NCI-H345 (cell line): ENCODE measurements around the gene PNPLA8.
A peak's percentile ranks its signal among the peaks of the same experiment; 100 is the strongest.
"Not testable (repeated sequence)": the region's sequence is repeated elsewhere in the genome, so short reads cannot be mapped to it uniquely, and the experiment has no call there.

Experiments used
- DNase-seq: peaks from one replicate; lab custom pipeline; 2025; lab: John Stamatoyannopoulos, UW

The PNPLA8 gene, protein sequence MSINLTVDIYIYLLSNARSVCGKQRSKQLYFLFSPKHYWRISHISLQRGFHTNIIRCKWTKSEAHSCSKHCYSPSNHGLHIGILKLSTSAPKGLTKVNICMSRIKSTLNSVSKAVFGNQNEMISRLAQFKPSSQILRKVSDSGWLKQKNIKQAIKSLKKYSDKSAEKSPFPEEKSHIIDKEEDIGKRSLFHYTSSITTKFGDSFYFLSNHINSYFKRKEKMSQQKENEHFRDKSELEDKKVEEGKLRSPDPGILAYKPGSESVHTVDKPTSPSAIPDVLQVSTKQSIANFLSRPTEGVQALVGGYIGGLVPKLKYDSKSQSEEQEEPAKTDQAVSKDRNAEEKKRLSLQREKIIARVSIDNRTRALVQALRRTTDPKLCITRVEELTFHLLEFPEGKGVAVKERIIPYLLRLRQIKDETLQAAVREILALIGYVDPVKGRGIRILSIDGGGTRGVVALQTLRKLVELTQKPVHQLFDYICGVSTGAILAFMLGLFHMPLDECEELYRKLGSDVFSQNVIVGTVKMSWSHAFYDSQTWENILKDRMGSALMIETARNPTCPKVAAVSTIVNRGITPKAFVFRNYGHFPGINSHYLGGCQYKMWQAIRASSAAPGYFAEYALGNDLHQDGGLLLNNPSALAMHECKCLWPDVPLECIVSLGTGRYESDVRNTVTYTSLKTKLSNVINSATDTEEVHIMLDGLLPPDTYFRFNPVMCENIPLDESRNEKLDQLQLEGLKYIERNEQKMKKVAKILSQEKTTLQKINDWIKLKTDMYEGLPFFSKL

GRCh38 chr7:108525985-108526767 lies at the start of gene PNPLA8:
Gene PNPLA8, minus strand, starts transcription at chr7:108526135. Its CDS starts 10,644 bp downstream, at chr7:108515491.
- peak; percentile 99 for DNase-seq

- DNase-seq = no peak
These were observed 49.2 kb upstream of the PNPLA8 start for GRCh38 chr7:108575156-108575555.

GRCh38 chr7:108572480-108572879 lies 46.5 kb upstream of the PNPLA8 start:
- no peak for DNase-seq

DNA sequence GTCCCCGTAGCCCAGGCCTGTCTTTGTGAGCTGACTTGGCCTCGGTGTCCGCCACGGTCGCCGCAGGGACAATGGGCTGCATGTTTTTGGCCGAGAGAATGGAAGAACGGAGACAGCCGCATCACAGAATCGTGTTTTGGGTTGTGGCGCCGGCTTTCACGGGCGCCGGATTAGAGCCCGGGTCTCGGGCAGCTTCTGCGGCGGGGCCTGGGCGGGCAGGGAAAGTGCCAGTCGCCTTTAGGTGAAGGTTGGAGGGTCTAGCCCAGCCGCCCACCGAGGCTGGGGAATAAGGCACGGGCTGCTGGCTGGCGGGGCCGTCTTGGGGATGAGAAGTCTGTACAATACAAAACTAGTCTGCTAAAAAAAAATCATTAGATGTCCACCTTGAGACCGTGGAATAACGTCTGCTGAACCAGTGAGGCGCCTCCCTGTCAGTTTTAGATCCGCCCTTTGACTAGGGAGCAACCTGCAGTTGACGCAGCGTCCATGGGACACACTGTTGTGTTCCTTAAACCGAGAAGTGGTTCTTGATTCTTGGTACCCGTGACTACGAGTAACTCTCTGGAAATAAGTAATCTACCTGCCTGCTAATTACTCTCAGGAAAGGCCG lies 44.3 kb upstream of the PNPLA8 start:
- DNase-seq = peak; percentile 15

- DNase-seq = peak; percentile 99
These were observed 43.6 kb upstream of the PNPLA8 start, which contains the start of the genes DNAJB9 and THAP5 for GRCh38 chr7:108569381-108570145. Gene DNAJB9, plus strand, starts transcription at chr7:108569874. Its CDS starts 1,853 bp downstream, at chr7:108571727. Gene THAP5, minus strand, starts transcription at chr7:108569706. Its CDS starts 137 bp downstream, at chr7:108569569.

DNA sequence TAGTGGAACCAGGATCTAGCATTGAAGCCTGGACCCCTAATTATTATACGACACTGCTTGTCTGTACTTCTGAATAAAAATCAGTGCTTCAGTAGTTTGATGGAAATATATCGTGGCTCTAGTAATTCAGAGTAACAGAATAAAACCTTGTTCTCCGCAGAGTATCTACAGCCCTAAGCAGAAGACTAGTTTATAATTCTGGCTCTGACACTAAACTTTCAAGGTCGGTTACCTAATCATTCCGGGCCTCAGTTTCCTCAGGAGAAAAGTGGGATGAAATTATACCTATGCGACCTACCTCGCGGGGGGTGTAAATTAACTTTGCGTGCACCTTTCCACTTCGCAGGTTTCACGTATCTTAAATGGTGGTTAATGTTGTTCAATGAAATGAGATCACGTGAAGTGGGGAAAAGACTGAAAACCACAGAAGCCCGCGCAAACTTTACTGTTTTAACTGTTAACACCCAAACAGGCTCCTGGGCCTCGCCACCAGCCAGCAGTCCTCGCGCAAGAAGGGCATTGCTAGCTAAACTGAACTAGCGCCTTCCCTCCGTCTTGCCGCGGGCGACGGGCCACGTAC lies 43.0 kb upstream of the PNPLA8 start:
- no peak for DNase-seq

DNA sequence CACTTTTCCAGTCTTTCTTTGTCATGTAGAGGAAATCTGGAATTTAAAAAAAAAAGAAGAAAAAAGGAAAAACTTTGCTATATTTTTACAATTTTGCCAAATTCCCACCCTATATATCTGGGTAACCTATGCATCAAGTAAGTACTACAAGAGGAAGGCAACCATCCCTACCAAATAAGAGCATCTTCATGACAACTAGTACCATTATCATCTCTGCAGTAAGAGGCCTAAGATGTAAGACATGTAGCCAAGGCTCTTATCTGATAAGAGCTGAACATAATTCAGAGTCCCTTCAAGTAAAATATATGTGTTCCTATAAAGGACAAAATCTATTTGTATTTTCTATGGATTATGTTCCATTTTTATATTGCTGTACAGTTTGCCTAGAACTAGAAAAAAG lies 40.1 kb upstream of the PNPLA8 start:
- no peak for DNase-seq

DNA sequence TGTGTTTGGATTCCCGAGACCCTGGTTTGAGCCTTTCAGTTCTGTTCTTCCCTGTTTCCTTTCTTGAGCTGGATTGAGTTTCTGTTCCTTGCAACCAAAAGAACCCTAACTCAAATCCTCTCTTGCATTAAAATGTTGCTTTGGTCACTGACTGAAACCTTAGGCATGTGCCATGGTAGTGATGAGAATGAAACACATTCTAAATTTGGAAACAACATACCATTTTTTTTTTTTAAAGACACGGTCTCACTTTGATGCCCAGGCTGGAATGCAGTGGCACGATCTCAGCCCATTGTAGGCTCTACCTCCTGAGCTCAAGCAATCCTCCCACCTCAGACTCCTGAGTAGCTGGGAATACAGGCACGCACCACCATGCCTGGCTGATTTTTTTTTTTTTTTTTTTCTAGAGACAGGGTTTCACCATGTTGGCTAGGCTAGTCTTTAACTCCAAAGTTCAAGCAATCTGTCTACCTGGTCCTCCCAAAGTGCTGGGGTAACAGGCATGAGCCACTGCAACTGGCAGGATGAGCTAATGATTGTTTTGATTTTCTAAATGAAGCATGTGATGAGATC lies 35.2 kb upstream of the PNPLA8 start:
- no peak for DNase-seq

- DNase-seq = no peak
These were observed 33.3 kb upstream of the PNPLA8 start for GRCh38 chr7:108559253-108559652.

DNA sequence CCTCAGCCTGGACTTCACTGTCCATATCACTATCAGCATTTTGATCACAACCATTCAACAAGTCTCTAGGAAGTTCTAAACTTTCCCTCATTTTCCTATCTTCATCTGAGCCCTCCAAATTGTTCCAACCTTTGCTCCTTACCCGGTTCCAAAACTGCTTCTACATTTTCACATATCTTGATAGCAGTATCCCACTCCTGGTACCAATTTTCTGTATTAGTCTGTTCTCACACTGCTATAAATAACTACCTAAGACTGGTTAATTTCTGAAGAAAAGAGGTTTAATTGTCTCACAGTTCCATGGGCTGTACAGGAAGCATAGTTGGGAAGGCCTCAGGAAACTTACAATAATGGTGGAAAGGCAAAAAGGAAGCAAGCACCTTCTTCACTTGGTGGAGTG lies 31.7 kb upstream of the PNPLA8 start:
- no peak for DNase-seq

GRCh38 chr7:108557191-108557590 lies 31.3 kb upstream of the PNPLA8 start:
- DNase-seq = no peak

GRCh38 chr7:108556665-108557064 lies 30.7 kb upstream of the PNPLA8 start:
- DNase-seq = not testable (repeated sequence)

- not testable (repeated sequence) for DNase-seq
These were observed 22.4 kb upstream of the PNPLA8 start for GRCh38 chr7:108548141-108548896.

DNA sequence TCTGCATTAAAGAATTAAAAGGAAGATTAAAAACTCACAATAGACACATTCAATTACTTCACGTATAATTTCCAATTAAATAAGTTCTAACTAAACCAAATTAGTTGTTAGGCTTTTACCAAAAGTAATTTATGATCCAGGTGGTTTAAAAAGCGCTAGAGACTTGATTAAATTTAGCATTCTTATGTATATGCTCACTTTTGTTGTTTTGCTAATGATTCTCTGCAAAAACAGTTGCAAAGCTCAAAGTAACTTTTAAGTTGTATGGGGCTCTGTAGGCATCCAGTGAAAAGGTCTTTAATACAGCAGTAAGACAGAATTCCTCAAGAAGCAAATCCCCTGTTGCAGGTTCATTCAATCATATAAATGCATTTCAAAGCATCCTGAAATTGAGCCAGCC lies 15.5 kb upstream of the PNPLA8 start:
- DNase-seq = no peak

GRCh38 chr7:108538685-108539084 lies 12.8 kb upstream of the PNPLA8 start:
- not testable (repeated sequence) for DNase-seq

GRCh38 chr7:108538236-108538635 lies 12.3 kb upstream of the PNPLA8 start:
- DNase-seq = not testable (repeated sequence)

- DNase-seq = no peak
These were observed 11.3 kb upstream of the PNPLA8 start for GRCh38 chr7:108537229-108537628.

DNA sequence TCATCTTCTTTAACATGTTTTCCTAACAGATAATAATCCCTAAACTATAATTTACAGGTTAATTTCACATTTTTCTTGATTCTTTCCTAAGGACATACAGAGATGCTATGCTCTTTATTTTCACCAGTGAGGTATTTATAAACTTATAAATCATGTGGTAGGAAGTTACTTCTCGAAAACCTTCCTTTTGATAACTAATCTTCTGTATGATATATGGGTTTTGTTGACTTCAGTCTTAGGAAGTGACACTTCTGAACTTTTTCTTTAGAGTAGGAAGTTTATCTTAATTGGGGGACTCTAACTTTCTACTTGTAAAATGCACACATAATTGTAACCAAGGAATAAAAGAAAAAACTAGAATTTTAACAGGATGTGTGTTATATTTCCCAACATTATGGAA lies 9.8 kb upstream of the PNPLA8 start:
- DNase-seq = no peak

DNA sequence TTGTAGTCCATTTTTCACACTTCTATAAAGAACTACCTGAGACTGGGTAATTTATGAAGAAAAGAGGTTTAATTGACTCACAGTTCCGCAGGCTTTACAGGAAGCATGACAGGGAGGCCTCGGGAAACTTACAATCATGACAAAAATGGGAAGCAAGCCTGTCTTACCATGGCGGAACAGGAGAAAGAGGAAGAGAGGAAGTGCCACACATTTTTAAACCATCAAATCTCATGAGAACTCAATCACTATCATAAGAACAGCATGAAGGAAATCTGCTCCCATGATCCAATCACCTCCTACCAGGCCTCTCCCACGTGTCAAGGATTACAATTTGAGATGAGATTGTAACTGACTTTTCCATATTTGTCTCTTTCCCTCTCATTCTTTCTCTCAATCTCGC lies 9.3 kb upstream of the PNPLA8 start:
- DNase-seq = no peak
